Fibroblast of mammary gland (primary cell): ENCODE measurements around the gene ZNF157.

Experiments
- DNase-seq: peaks from one replicate; pipeline ENCODE4 v3.0.0-alpha.2; 2010; ENCODE audit warnings: low read depth
- H3K4me3 ChIP-seq: 2 replicates; pipeline ENCODE4 v1.5.1; 2011; ENCODE audit warnings: low read depth, mild to moderate bottlenecking, low read length, moderate library complexity; ENCODE audit not compliant: control insufficient read depth
- CTCF ChIP-seq: conservative IDR thresholded peaks from 2 replicates; pipeline ENCODE4 v1.5.1; 2011; ENCODE audit warnings: low read depth, low read length, inconsistent platforms; ENCODE audit not compliant: control insufficient read depth, insufficient read depth

The ZNF157 gene

GRCh38 chrX:47384502-47384901, 14.1 kb downstream of the ZNF157 start:
- H3K4me3 ChIP-seq: no peak overlapping the region
- peak; percentile 64 for DNase-seq
- TF ChIP-seq CTCF: peak; percentile 79

GRCh38 chrX:47390780-47391179, 20.4 kb downstream of the ZNF157 start:
- DNase-seq: no peak
- no peak overlapping the region for H3K4me3 ChIP-seq
- TF ChIP-seq CTCF: no peak

- H3K4me3 ChIP-seq: no peak overlapping the region
- no peak for TF ChIP-seq CTCF
- no peak for DNase-seq
These were observed 42.8 kb downstream of the ZNF157 start for GRCh38 chrX:47413179-47413594.

GRCh38 chrX:47420265-47420664, 49.9 kb downstream of the ZNF157 start:
- no peak overlapping the region for H3K4me3 ChIP-seq
- TF ChIP-seq CTCF: no peak
- DNase-seq: no peak

- DNase-seq: no peak
- TF ChIP-seq CTCF: no peak
- no peak overlapping the region for H3K4me3 ChIP-seq
These were observed 50.6 kb downstream of the ZNF157 start for GRCh38 chrX:47420962-47421361.

GRCh38 chrX:47422444-47422843, 52.1 kb downstream of the ZNF157 start:
- TF ChIP-seq CTCF: no peak
- DNase-seq: no peak
- H3K4me3 ChIP-seq: no peak overlapping the region

- no peak overlapping the region for H3K4me3 ChIP-seq
- DNase-seq: no peak
- no peak for TF ChIP-seq CTCF
These were observed 60.5 kb downstream of the ZNF157 start for GRCh38 chrX:47430925-47431324.
